Tibial nerve (tissue), 4 donors: ENCODE measurements around the gene ADCY2. TPM values are rescaled to one million over a fixed set of nuclear protein-coding genes. Genes with fewer than 3 reads are reported as not detected.

Experiments used
- DNase-seq, 2 donors: peaks; one replicate each; pipeline ENCODE4 v3.0.0-alpha.2; 2019; ENCODE audit warnings: low spot score in 2 of 2
- H3K27ac ChIP-seq, 4 donors: fragments of 200-600 bp; sonication (generic) in 3 of 4; one replicate each; pipeline ENCODE4 v1.5.1; 2017 to 2019; ENCODE audit warnings: mild to moderate bottlenecking in 1 of 4
- H3K27me3 ChIP-seq, 2 donors: fragments of 200-600 bp; sonication (generic) in 1 of 2; one replicate each; pipeline versions ENCODE4 v1.5.1 to v1.6.0; 2017 to 2019
- H3K36me3 ChIP-seq, 3 donors: fragments of 200-600 bp; sonication (generic); one replicate each; pipeline ENCODE4 v1.5.1; 2018 to 2019
- H3K4me1 ChIP-seq, 4 donors: fragments of 200-600 bp; sonication (generic) in 3 of 4; one replicate each; pipeline ENCODE4 v1.5.1; 2017 to 2019
- H3K4me3 ChIP-seq, 4 donors: fragments of 200-600 bp; sonication (generic) in 3 of 4; one replicate each; pipeline ENCODE4 v1.5.1; 2017 to 2019; ENCODE audit warnings: mild to moderate bottlenecking in 1 of 4, moderate library complexity in 1 of 4
- H3K9me3 ChIP-seq, 4 donors: fragments of 200-600 bp; sonication (generic) in 3 of 4; one replicate each; pipeline ENCODE4 v1.5.1; 2017 to 2019
- EP300 ChIP-seq, 2 donors: sonication (generic); formaldehyde crosslinking; IDR thresholded peaks; one replicate each; pipeline ENCODE4 v1.6.1; 2017; ENCODE audit warnings: antibody characterized with exemption in 2 of 2, mild to moderate bottlenecking in 1 of 2
- POLR2A ChIP-seq, 2 donors: fragments of 450-650 bp; IDR thresholded peaks; one replicate each; pipeline ENCODE4 v1.6.1; 2017; ENCODE audit warnings: antibody characterized with exemption in 2 of 2, mild to moderate bottlenecking in 2 of 2, moderate library complexity in 2 of 2
- WGBS, 2 donors: methylation state at CpG; one replicate each; pipeline ENCODE4 v1.1.5; 2018; 5-methylcytosine and 5-hydroxymethylcytosine counted together
- total RNA-seq, 4 donors: library from RNA; depleted of rRNA; stranded (reverse); fragments of >200 nt; gene quantifications; one replicate each; pipeline ENCODE4 v1.1.0, GENCODE V29; 2016
- TF ChIP-seq, protein P1 (sequence below), 5 experiments: fragments of 200-600 bp in 3 of 5; fragments of 450-650 bp in 2 of 5; sonication (generic) in 3 of 5; IDR thresholded peaks; one replicate each; pipeline ENCODE4 v1.5.1; 2016 to 2019; ENCODE audit warnings: antibody characterized with exemption in 5 of 5, mild to moderate bottlenecking in 3 of 5, moderate library complexity in 2 of 5

Gene ADCY2
- total RNA-seq, 4 donors from 2014 or later, result 4.2 to 11.8 (median 10.0) TPM

GRCh38 chr5:7473115-7473514 lies 77.2 kb downstream of the ADCY2 start:
- Histone ChIP-seq H3K4me3 (no peak overlapping the region), H3K9me3 (peaks cover 0 to 12% (median 0%) of the 10 kb centered on the region in 4 donors), H3K4me1 (no peaks in the 10 kb centered on the region), H3K36me3 (no peaks in the 10 kb centered on the region), H3K27ac (no peak overlapping the region), H3K27me3 (no peaks in the 10 kb centered on the region)
- no peak for DNase-seq
- TF ChIP-seq, protein P1, sequence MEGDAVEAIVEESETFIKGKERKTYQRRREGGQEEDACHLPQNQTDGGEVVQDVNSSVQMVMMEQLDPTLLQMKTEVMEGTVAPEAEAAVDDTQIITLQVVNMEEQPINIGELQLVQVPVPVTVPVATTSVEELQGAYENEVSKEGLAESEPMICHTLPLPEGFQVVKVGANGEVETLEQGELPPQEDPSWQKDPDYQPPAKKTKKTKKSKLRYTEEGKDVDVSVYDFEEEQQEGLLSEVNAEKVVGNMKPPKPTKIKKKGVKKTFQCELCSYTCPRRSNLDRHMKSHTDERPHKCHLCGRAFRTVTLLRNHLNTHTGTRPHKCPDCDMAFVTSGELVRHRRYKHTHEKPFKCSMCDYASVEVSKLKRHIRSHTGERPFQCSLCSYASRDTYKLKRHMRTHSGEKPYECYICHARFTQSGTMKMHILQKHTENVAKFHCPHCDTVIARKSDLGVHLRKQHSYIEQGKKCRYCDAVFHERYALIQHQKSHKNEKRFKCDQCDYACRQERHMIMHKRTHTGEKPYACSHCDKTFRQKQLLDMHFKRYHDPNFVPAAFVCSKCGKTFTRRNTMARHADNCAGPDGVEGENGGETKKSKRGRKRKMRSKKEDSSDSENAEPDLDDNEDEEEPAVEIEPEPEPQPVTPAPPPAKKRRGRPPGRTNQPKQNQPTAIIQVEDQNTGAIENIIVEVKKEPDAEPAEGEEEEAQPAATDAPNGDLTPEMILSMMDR (IDR thresholded peaks at IDR 0.05), result no peak
- TF ChIP-seq EP300 (IDR thresholded peaks at IDR 0.05) (no peak), POLR2A (IDR thresholded peaks at IDR 0.05) (no peak)
- WGBS, 2 donors, result 89 to 100% methylated on average over 2 of the region's 2 CpGs

DNA sequence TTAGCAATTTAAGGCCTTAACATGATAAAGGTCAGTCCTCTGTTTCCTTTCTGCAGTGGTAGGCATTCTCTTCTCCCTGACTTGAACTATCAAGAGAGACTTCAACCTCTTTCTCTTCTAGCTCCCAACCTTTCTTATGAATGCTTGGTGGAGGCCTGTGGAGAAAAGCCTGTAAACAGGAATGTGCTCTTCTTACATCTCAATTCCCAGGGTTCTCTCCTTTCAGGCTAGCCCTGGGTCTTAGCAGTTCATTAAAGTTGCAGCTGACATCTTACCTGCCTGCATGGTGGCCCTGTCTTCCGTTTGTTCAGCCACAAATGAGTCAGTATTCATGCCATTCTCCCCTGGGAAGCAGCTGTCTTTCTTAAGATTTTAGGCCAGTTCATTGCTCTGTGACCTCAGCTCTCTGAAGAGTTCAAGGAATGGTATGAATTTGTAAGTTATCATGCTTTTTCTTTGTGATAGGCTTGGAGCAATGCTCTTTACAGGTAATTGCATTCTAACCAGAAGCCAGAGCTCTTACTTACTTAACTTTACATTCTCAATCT lies 77.8 kb downstream of the ADCY2 start:
- WGBS, 2 donors, result 32 to 42% methylated on average over 1 of the region's 1 CpG
- no peak overlapping the region for H3K4me3 ChIP-seq
- no peak overlapping the region for H3K27ac ChIP-seq
- DNase-seq, result no peak
- H3K9me3 ChIP-seq, result peaks cover 0 to 12% (median 0%) of the 10 kb centered on the region in 4 donors
- H3K27me3 ChIP-seq, result no peaks in the 10 kb centered on the region
- H3K4me1 ChIP-seq, result no peaks in the 10 kb centered on the region
- TF ChIP-seq EP300 (IDR thresholded peaks at IDR 0.05), result no peak
- TF ChIP-seq, protein P1 (IDR thresholded peaks at IDR 0.05), result no peak
- no peak for TF ChIP-seq POLR2A (IDR thresholded peaks at IDR 0.05)
- H3K36me3 ChIP-seq, result no peaks in the 10 kb centered on the region

GRCh38 chr5:7474821-7475403 lies 79.0 kb downstream of the ADCY2 start:
- H3K9me3 ChIP-seq, result peaks cover 0 to 12% (median 0%) of the 10 kb centered on the region in 4 donors
- no peak overlapping the region for H3K27ac ChIP-seq
- WGBS, 2 donors, result 83 to 89% methylated on average over 12 of the region's 12 CpGs
- H3K27me3 ChIP-seq, result no peaks in the 10 kb centered on the region
- no peaks in the 10 kb centered on the region for H3K4me1 ChIP-seq
- H3K4me3 ChIP-seq, result no peak overlapping the region
- no peak for TF ChIP-seq EP300 (IDR thresholded peaks at IDR 0.05)
- TF ChIP-seq, protein P1 (IDR thresholded peaks at IDR 0.05), result no peak
- no peak for TF ChIP-seq POLR2A (IDR thresholded peaks at IDR 0.05)
- H3K36me3 ChIP-seq, result no peaks in the 10 kb centered on the region
- DNase-seq, result no peak

DNA sequence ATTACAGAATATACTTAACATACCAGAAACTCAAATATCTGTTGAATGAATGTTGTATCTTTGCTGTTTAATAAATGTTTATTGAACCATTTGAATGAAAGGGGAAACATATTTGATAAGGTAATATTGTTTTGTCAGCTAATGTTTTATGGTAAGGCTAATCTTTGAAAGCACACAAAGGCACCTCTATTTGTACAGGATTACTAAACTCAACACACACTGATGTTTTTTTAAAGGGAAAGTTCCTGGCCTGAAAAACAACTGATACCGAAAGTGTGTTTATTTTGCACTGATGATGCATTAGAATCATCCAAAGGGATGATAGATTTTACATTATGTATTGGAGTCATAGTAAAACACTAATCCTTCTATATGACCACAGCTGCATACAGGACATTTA lies 82.5 kb downstream of the ADCY2 start:
- TF ChIP-seq, protein P1 (IDR thresholded peaks at IDR 0.05), result no peak
- TF ChIP-seq EP300 (IDR thresholded peaks at IDR 0.05), result no peak
- TF ChIP-seq POLR2A (IDR thresholded peaks at IDR 0.05), result no peak
- H3K4me3 ChIP-seq, result no peak overlapping the region
- H3K27ac ChIP-seq, result no peak overlapping the region
- H3K4me1 ChIP-seq, result no peaks in the 10 kb centered on the region
- H3K36me3 ChIP-seq, result no peaks in the 10 kb centered on the region
- DNase-seq, result no peak
- peaks cover 0 to 7% (median 0%) of the 10 kb centered on the region in 4 donors for H3K9me3 ChIP-seq
- no peaks in the 10 kb centered on the region for H3K27me3 ChIP-seq
- WGBS, 2 donors, result 25 to 26% methylated on average over 1 of the region's 1 CpG

GRCh38 chr5:7488734-7489133 lies 92.8 kb downstream of the ADCY2 start:
- no peaks in the 10 kb centered on the region for H3K4me1 ChIP-seq
- H3K36me3 ChIP-seq, result no peaks in the 10 kb centered on the region
- no peaks in the 10 kb centered on the region for H3K27me3 ChIP-seq
- H3K4me3 ChIP-seq, result no peak overlapping the region
- DNase-seq, result no peak
- WGBS, 2 donors, result 79 to 82% methylated on average over 7 of the region's 7 CpGs
- no peak overlapping the region for H3K27ac ChIP-seq
- no peaks in the 10 kb centered on the region for H3K9me3 ChIP-seq
- TF ChIP-seq POLR2A (IDR thresholded peaks at IDR 0.05) (no peak), EP300 (IDR thresholded peaks at IDR 0.05) (no peak)
- TF ChIP-seq, protein P1 (IDR thresholded peaks at IDR 0.05), result no peak
